Measurements from ENCODE around the gene BUD31. TPM values are rescaled to one million over a fixed set of nuclear protein-coding genes. Genes with fewer than 3 reads are reported as not detected.
A peak's percentile ranks its signal among the peaks of the same experiment; 100 is the strongest.

Gene BUD31
- total RNA-seq, result 10 to 100 TPM; 79.0 to 82.0 TPM
- 100 to 1,000 TPM in 1 of 6 donors, 10 to 100 TPM in 5; 87.1 to 103 (median 95.2) TPM for polyA plus RNA-seq (ENCODE audit: insufficient read length in 6 of 6)
- long read RNA-seq, donor 1, transcript BUD31-201 (6 exons, 1,035 nt), result minor isoform, 18 of 77 reads
- long read RNA-seq, donor 1, transcript BUD31-202 (6 exons, 1,139 nt), result major isoform, 47 of 77 reads
- long read RNA-seq, donor 1, partial matches to known transcripts, result 9 of 77 reads
- long read RNA-seq, donor 1, other reads (novel, unspliced or antisense), result 0 of 77 reads
- long read RNA-seq, donor 2, transcript BUD31-202 (6 exons, 1,139 nt), result major isoform, 18 of 46 reads
- long read RNA-seq, donor 2, transcript BUD31-201 (6 exons, 1,035 nt), result minor isoform, 17 of 46 reads
- long read RNA-seq, donor 2, partial matches to known transcripts, result 9 of 46 reads
- long read RNA-seq, donor 2, other reads (novel, unspliced or antisense), result 0 of 46 reads
- long read RNA-seq, donor 3, transcript BUD31-202 (6 exons, 1,139 nt), result major isoform, 26 of 56 reads
- long read RNA-seq, donor 3, transcript BUD31-201 (6 exons, 1,035 nt), result minor isoform, 22 of 56 reads
- long read RNA-seq, donor 3, partial matches to known transcripts, result 5 of 56 reads
- long read RNA-seq, donor 3, other reads (novel, unspliced or antisense), result 0 of 56 reads
- long read RNA-seq, donor 4, transcript BUD31-202 (6 exons, 1,139 nt), result major isoform, 80 of 111 reads
- long read RNA-seq, donor 4, transcript BUD31-201 (6 exons, 1,035 nt), result minor isoform, 17 of 111 reads
- long read RNA-seq, donor 4, partial matches to known transcripts, result 6 of 111 reads
- long read RNA-seq, donor 4, other reads (novel, unspliced or antisense), result 8 of 111 reads
- long read RNA-seq, donor 5, transcript BUD31-201 (6 exons, 1,035 nt), result minor isoform, 24 of 63 reads
- long read RNA-seq, donor 5, transcript BUD31-202 (6 exons, 1,139 nt), result major isoform, 30 of 63 reads
- long read RNA-seq, donor 5, partial matches to known transcripts, result 6 of 63 reads
- long read RNA-seq, donor 5, other reads (novel, unspliced or antisense), result 0 of 63 reads
- long read RNA-seq, donor 6, transcript BUD31-201 (6 exons, 1,035 nt), result minor isoform, 18 of 59 reads
- long read RNA-seq, donor 6, transcript BUD31-202 (6 exons, 1,139 nt), result major isoform, 35 of 59 reads
- long read RNA-seq, donor 6, partial matches to known transcripts, result 6 of 59 reads
- long read RNA-seq, donor 6, other reads (novel, unspliced or antisense), result 0 of 59 reads
- long read RNA-seq, donor 7, transcript BUD31-202 (6 exons, 1,139 nt), result major isoform, 22 of 72 reads
- long read RNA-seq, donor 7, transcript BUD31-201 (6 exons, 1,035 nt), result minor isoform, 13 of 72 reads
- long read RNA-seq, donor 7, partial matches to known transcripts, result 37 of 72 reads
- long read RNA-seq, donor 7, other reads (novel, unspliced or antisense), result 0 of 72 reads
- long read RNA-seq, donor 8, transcript BUD31-202 (6 exons, 1,139 nt), result major isoform, 17 of 452 reads
- long read RNA-seq, donor 8, transcript BUD31-201 (6 exons, 1,035 nt), result minor isoform, 7 of 452 reads
- long read RNA-seq, donor 8, partial matches to known transcripts, result 108 of 452 reads
- long read RNA-seq, donor 8, other reads (novel, unspliced or antisense), result 320 of 452 reads
- long read RNA-seq, donor 9, result 0 reads
- long read RNA-seq, donor 10, transcript BUD31-202 (6 exons, 1,139 nt), result major isoform, 60 of 103 reads
- long read RNA-seq, donor 10, transcript BUD31-201 (6 exons, 1,035 nt), result minor isoform, 29 of 103 reads
- long read RNA-seq, donor 10, partial matches to known transcripts, result 4 of 103 reads
- long read RNA-seq, donor 10, other reads (novel, unspliced or antisense), result 10 of 103 reads
- long read RNA-seq, donor 11, transcript BUD31-201 (6 exons, 1,035 nt), result minor isoform, 35 of 89 reads
- long read RNA-seq, donor 11, transcript BUD31-202 (6 exons, 1,139 nt), result major isoform, 36 of 89 reads
- long read RNA-seq, donor 11, partial matches to known transcripts, result 15 of 89 reads
- long read RNA-seq, donor 11, other reads (novel, unspliced or antisense), result 0 of 89 reads
- long read RNA-seq, donor 12, transcript BUD31-201 (6 exons, 1,035 nt), result minor isoform, 11 of 57 reads
- long read RNA-seq, donor 12, transcript BUD31-202 (6 exons, 1,139 nt), result major isoform, 19 of 57 reads
- long read RNA-seq, donor 12, partial matches to known transcripts, result 26 of 57 reads
- long read RNA-seq, donor 12, other reads (novel, unspliced or antisense), result 0 of 57 reads

DNA sequence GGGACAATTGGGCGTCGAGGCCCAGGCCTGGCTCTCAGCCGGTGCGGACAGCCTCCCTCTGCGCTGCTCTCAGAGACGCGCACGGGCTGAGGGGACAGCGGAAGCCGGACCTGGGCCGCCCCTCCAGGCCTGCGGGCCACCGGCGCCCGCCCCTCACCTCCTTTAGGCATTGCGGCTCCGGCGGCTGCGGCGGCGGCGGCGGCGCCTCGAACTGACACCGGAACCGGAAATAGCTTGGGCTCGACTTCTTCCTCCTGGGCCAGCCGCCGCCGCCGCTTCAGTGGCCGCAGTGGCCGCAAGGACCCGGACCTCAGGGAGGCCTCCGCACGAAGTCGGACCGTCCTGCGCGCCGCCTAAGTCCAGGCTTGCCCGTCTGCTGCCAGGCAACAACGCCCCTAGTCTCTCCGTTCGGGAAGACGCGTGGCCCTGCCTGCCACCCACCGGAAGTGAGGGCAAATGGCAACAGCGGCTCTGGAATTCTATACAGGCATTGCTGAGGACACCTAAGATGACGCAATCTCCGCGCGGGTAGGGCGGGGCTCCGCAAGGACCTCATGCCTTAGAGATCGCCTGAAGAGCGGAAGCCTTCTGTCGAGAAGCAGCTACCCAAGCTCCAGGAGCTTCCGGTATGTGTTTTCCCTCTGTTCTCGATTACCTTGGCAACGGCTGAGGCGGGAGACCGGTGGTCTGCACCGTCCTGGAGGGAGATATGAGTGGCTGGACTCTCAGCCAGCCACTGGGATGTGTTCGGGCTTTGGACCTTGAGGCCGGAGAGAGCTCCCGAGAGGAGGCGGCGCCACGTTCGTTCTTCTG, at the start of gene BUD31, which contains the start of gene PDAP1:
Gene BUD31 (plus strand): TSS at position 591 of the 813 bp plus-strand sequence. CDS start 2,124 bp downstream, outside the sequence.
Gene PDAP1 (minus strand): TSS at position 219 of the 813 bp plus-strand sequence. CDS start 49 bp downstream, at position 170.
- DNase-seq (peak; percentile 94 to 97 (median 96)), ATAC-seq (peak; percentile 96)
- Histone ChIP-seq H3K27me3 (no peaks in the 10 kb centered on the region), H3K9me3 (no peaks in the 10 kb centered on the region), H3K27ac (peak within 1 kb of the TSS; percentile 93 to 98), H3K36me3 (peaks cover 0 to 49% of the 10 kb centered on the region in 2 donors), H3K4me1 (peaks cover 14 to 49% of the 10 kb centered on the region in 2 donors), H3K4me3 (peak within 1 kb of the TSS; percentile 88 to 100)
- no peak for TF ChIP-seq CTCF (IDR thresholded peaks at IDR 0.05)
- intact Hi-C loops (cut with DNase I), result no loop called here

- DNase-seq, result no peak
- intact Hi-C loops (cut with DNase I), result no loop called here
- no peak for ATAC-seq
- Histone ChIP-seq H3K4me3 (no peak overlapping the region), H3K9me3 (no peaks in the 10 kb centered on the region), H3K27me3 (no peaks in the 10 kb centered on the region), H3K4me1 (no peaks in the 10 kb centered on the region), H3K27ac (no peak overlapping the region), H3K36me3 (peaks cover 0 to 100% of the 10 kb centered on the region in 2 donors)
- TF ChIP-seq CTCF (IDR thresholded peaks at IDR 0.05), result no peak
Measured at GRCh38 chr7:99359465-99360154, 49.2 kb upstream of the BUD31 start.

DNA sequence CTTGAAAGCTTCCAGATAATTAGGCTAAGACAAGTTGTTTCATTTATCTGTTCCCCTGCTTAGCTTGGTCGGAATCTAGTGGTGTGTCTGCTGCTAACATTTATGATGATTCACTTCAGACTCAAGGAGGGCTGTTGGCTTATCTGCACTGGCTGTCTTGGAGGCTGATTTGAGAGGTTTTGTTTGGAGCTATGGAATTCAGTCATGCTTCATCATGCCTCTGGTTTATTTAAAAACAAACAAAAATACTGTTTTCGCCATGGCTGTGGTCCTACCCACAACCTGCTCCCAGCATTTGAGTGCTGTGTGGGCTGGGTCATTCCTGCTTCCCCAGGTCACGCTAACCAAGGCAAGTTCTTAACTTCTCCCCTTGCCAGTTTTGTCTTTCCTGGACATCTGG, 46.0 kb upstream of the BUD31 start:
- no peaks in the 10 kb centered on the region for H3K9me3 ChIP-seq
- no peak overlapping the region for H3K4me3 ChIP-seq
- ATAC-seq (no peak), DNase-seq (no peak)
- no peak for TF ChIP-seq CTCF (IDR thresholded peaks at IDR 0.05)
- intact Hi-C loops (cut with DNase I), result no loop called here
- peaks cover 0 to 100% of the 10 kb centered on the region in 2 donors for H3K36me3 ChIP-seq
- H3K27me3 ChIP-seq, result no peaks in the 10 kb centered on the region
- H3K4me1 ChIP-seq, result no peaks in the 10 kb centered on the region
- H3K27ac ChIP-seq, result no peak overlapping the region

Data from left lung (tissue), 14 donors.